Fibroblast of lung (primary cell): ENCODE data around the gene SNRNP40. TPM values are rescaled to one million over a fixed set of nuclear protein-coding genes. Genes with fewer than 3 reads are reported as not detected.

ENCODE experiments used
- DNase-seq, 2 donors: peaks; one replicate each; pipeline versions ENCODE4 v3.0.0 to v3.0.0-alpha.2; 2010; ENCODE audit warnings: low read depth in 2 of 2
- H2AFZ ChIP-seq: 2 replicates; pipeline ENCODE4 v1.5.1; 2012; ENCODE audit warnings: low read length, control low read depth, inconsistent platforms
- H3K27ac ChIP-seq: 2 replicates; pipeline ENCODE4 v1.5.1; 2011; ENCODE audit warnings: low read length, control low read depth; ENCODE audit not compliant: insufficient read depth
- H3K27me3 ChIP-seq: 2 replicates; pipeline ENCODE4 v1.5.1; 2011; ENCODE audit warnings: mild to moderate bottlenecking, low read length; ENCODE audit not compliant: control insufficient read depth, insufficient read depth
- H3K36me3 ChIP-seq: 2 replicates; pipeline ENCODE4 v1.5.1; 2011; ENCODE audit warnings: low read length; ENCODE audit not compliant: control insufficient read depth, insufficient read depth
- H3K4me1 ChIP-seq: 2 replicates; pipeline ENCODE4 v1.5.1; 2011; ENCODE audit warnings: low read length; ENCODE audit not compliant: control insufficient read depth, insufficient read depth; ENCODE audit errors: extremely low read depth
- H3K4me2 ChIP-seq: 2 replicates; pipeline ENCODE4 v1.5.1; 2011; ENCODE audit warnings: low read length, control low read depth; ENCODE audit not compliant: insufficient read depth; ENCODE audit errors: extremely low read depth
- H3K4me3 ChIP-seq, 4 experiments: fragments of 200-600 bp in 1 of 4; sonication (generic) in 1 of 4; replicated peaks in 1 of 4; 2 replicates each; pipeline ENCODE4 v1.5.1; 2011 to 2016; ENCODE audit warnings: low read length in 4 of 4, low read depth in 3 of 4, mild to moderate bottlenecking in 3 of 4, control low read depth in 2 of 4, inconsistent platforms in 1 of 4, mixed read lengths in 1 of 4; ENCODE audit not compliant: insufficient read depth in 1 of 4; ENCODE audit errors: control extremely low read depth in 1 of 4
- H3K79me2 ChIP-seq: 2 replicates; pipeline ENCODE4 v1.5.1; 2012; ENCODE audit warnings: mild to moderate bottlenecking, low read length, inconsistent platforms; ENCODE audit not compliant: control insufficient read depth, insufficient read depth
- H3K9ac ChIP-seq: 2 replicates; pipeline ENCODE4 v1.5.1; 2011; ENCODE audit warnings: mild to moderate bottlenecking, low read length, control low read depth; ENCODE audit not compliant: insufficient read depth
- H3K9me3 ChIP-seq: 2 replicates; pipeline ENCODE4 v1.5.1; 2012; ENCODE audit warnings: low read depth, low read length; ENCODE audit not compliant: control insufficient read depth, insufficient read depth
- H4K20me1 ChIP-seq: 2 replicates; pipeline ENCODE4 v1.5.1; 2011; ENCODE audit warnings: low read length; ENCODE audit not compliant: control insufficient read depth, insufficient read depth; ENCODE audit errors: extremely low read depth
- CTCF ChIP-seq, 2 donors: IDR thresholded peaks in 1 of 2; conservative IDR thresholded peaks in 1 of 2; 1 replicate in 1 of 2; 2 replicates in 1 of 2; pipeline ENCODE4 v1.5.1; 2011 to 2012; ENCODE audit warnings: low read length in 2 of 2, control low read depth in 1 of 2, inconsistent platforms in 1 of 2, low read depth in 1 of 2, mild to moderate bottlenecking in 1 of 2
- EZH2 ChIP-seq: IDR thresholded peaks from 2 replicates; pipeline ENCODE4 v1.5.1; 2012; ENCODE audit warnings: low read length, control low read depth, mild to moderate bottlenecking; ENCODE audit errors: missing control alignments
- polyA plus RNA-seq, 2 donors: library from polyadenylated mRNA; depleted of rRNA in 1 of 2; stranded (reverse) in 1 of 2; unstranded in 1 of 2; fragments of >200 nt; gene quantifications; 2 replicates each; pipeline ENCODE4 v1.2.1, GENCODE V29; 2011 to 2012; ENCODE audit warnings: missing spikeins in 1 of 2
- total RNA-seq: library from RNA; depleted of rRNA; stranded (reverse); fragments of >200 nt; gene quantifications from 2 replicates; pipeline ENCODE4 v1.2.1, GENCODE V29; 2014

Gene SNRNP40
- total and polyA plus RNA-seq, 2 donors (not counting 1 experiment from before 2014, with no cell fraction given) = 53.5 to 96.6 TPM

GRCh38 chr1:31244326-31244725 lies 52.3 kb downstream of the SNRNP40 start:
- H3K36me3 ChIP-seq = no peaks in the 10 kb centered on the region
- TF ChIP-seq EZH2 (no peak), CTCF (conservative IDR thresholded peaks at IDR 0.05 in 1 of 2, IDR thresholded peaks at IDR 0.05 in 1 of 2; ENCODE audit: low read depth in 1 of 2, low read length in 2 of 2) (no peak)
- peak in 1 of 2 donors; percentile 43 for DNase-seq
- no peaks in the 10 kb centered on the region for H4K20me1 ChIP-seq
- H3K4me1 ChIP-seq = no peaks in the 10 kb centered on the region
- no peak overlapping the region for H2AFZ ChIP-seq
- no peak overlapping the region for H3K27ac ChIP-seq
- H3K79me2 ChIP-seq = no peaks in the 10 kb centered on the region
- no peaks in the 10 kb centered on the region for H3K9me3 ChIP-seq
- H3K4me2 ChIP-seq = no peak overlapping the region
- H3K27me3 ChIP-seq = peaks cover 13% of the 10 kb centered on the region
- H3K4me3 ChIP-seq = no peak overlapping the region
- no peak overlapping the region for H3K9ac ChIP-seq

- H3K36me3 ChIP-seq = no peaks in the 10 kb centered on the region
- no peaks in the 10 kb centered on the region for H3K9me3 ChIP-seq
- no peak overlapping the region for H3K4me3 ChIP-seq
- no peaks in the 10 kb centered on the region for H3K79me2 ChIP-seq
- peak; percentile 3 to 32 for DNase-seq
- no peaks in the 10 kb centered on the region for H3K4me1 ChIP-seq
- H4K20me1 ChIP-seq = no peaks in the 10 kb centered on the region
- no peak for TF ChIP-seq CTCF (conservative IDR thresholded peaks at IDR 0.05 in 1 of 2, IDR thresholded peaks at IDR 0.05 in 1 of 2; ENCODE audit: low read depth in 1 of 2, low read length in 2 of 2)
- no peak for TF ChIP-seq EZH2
- H2AFZ ChIP-seq = no peak overlapping the region
- no peak overlapping the region for H3K27ac ChIP-seq
- no peak overlapping the region for H3K9ac ChIP-seq
- no peak overlapping the region for H3K4me2 ChIP-seq
- peaks cover 17% of the 10 kb centered on the region for H3K27me3 ChIP-seq
Measured at GRCh38 chr1:31243501-31244286, 52.9 kb downstream of the SNRNP40 start.

GRCh38 chr1:31241321-31241720 lies 55.3 kb downstream of the SNRNP40 start:
- H3K4me1 ChIP-seq = no peaks in the 10 kb centered on the region
- no peak for TF ChIP-seq CTCF (conservative IDR thresholded peaks at IDR 0.05 in 1 of 2, IDR thresholded peaks at IDR 0.05 in 1 of 2; ENCODE audit: low read depth in 1 of 2, low read length in 2 of 2)
- TF ChIP-seq EZH2 = no peak
- H2AFZ ChIP-seq = no peak overlapping the region
- no peaks in the 10 kb centered on the region for H3K9me3 ChIP-seq
- DNase-seq = no peak
- H3K4me3 ChIP-seq = no peak overlapping the region
- H4K20me1 ChIP-seq = no peaks in the 10 kb centered on the region
- no peak overlapping the region for H3K4me2 ChIP-seq
- H3K9ac ChIP-seq = no peak overlapping the region
- no peak overlapping the region for H3K27ac ChIP-seq
- no peaks in the 10 kb centered on the region for H3K36me3 ChIP-seq
- H3K27me3 ChIP-seq = peaks cover 34% of the 10 kb centered on the region
- H3K79me2 ChIP-seq = no peaks in the 10 kb centered on the region
